HCT116 (cell line): ENCODE measurements around the gene PLEKHA5. TPM values are rescaled to one million over a fixed set of nuclear protein-coding genes. Genes with fewer than 3 reads are reported as not detected.

Experiments
- ATAC-seq: fragments of 200-7000 bp; cut with Tn5 transposase; 2 replicates; pipeline ENCODE4 v1.9.1; 2020; ENCODE audit warnings: mild to moderate bottlenecking, moderate library complexity
- BruUV-seq: library from RNA; stranded (reverse); fragments of 400-500 nt; replicated peaks from 2 replicates; lab custom pipeline; 2021; lab: Mats Ljungman, UMichigan
- CTCF ChIA-PET: fragments of 300-600 bp; sonication (Branson Sonifier 250); formaldehyde crosslinking; loops from one replicate; lab custom pipeline; 2021; ENCODE audit warnings: antibody characterized with exemption; lab: Charles Lee
- POLR2A ChIA-PET: fragments of 300-600, 350-600 bp; sonication (Branson Sonifier 250); formaldehyde crosslinking; loops from one replicate; lab custom pipeline; 2021; ENCODE audit warnings: antibody characterized with exemption; lab: Charles Lee
- RAD21 ChIA-PET, 2 experiments: fragments of 300-600 bp; sonication (Branson Sonifier 250); formaldehyde crosslinking; loops; one replicate each; lab custom pipeline; 2023; ENCODE audit warnings: low total read pairs in 2 of 2; ENCODE audit not compliant: uncharacterized antibody in 2 of 2, unreplicated experiment in 2 of 2, low non-redundant PET in 1 of 2; lab: Charles Lee
- DNase-seq: peaks from one replicate; pipeline ENCODE4 v3.0.0-alpha.2; 2010; ENCODE audit warnings: low read depth, low spot score
- H2AFZ ChIP-seq: fragments of 200-600 bp; shearing (Covaris generic), sonication (generic); 2 replicates; pipeline ENCODE4 v1.6.1; 2017; ENCODE audit warnings: low read depth, mixed run types, mixed read lengths, antibody characterized with exemption, low read length; ENCODE audit not compliant: poor library complexity, severe bottlenecking
- H3K27ac ChIP-seq: 2 replicates; pipeline ENCODE4 v1.5.1; 2012; ENCODE audit warnings: low read depth, low read length
- H3K27me3 ChIP-seq: fragments of 200-600 bp; sonication (generic); 2 replicates; pipeline ENCODE4 v1.6.1; 2016; ENCODE audit warnings: mixed run types, low read length, mixed read lengths; ENCODE audit not compliant: insufficient read depth
- H3K36me3 ChIP-seq, 2 experiments: fragments of 200-500 bp in 1 of 2; fragments of 200-600 bp in 1 of 2; sonication (Bioruptor generic) in 1 of 2; sonication (generic) in 1 of 2; 2 replicates each; pipeline versions ENCODE4 v1.5.1 to v1.6.1; 2014 to 2016; ENCODE audit warnings: low read length in 2 of 2, inconsistent platforms in 1 of 2, mixed read lengths in 1 of 2, mixed run types in 1 of 2; ENCODE audit not compliant: insufficient read depth in 2 of 2, control insufficient read depth in 1 of 2
- H3K4me1 ChIP-seq, 2 experiments: fragments of 200-600 bp in 1 of 2; sonication (generic) in 1 of 2; 2 replicates each; pipeline versions ENCODE4 v1.5.1 to v1.6.1; 2012 to 2017; ENCODE audit warnings: low read length in 2 of 2, inconsistent platforms in 1 of 2, mild to moderate bottlenecking in 1 of 2, mixed read lengths in 1 of 2, mixed run types in 1 of 2, moderate library complexity in 1 of 2; ENCODE audit not compliant: insufficient read depth in 2 of 2, control insufficient read depth in 1 of 2
- H3K4me2 ChIP-seq: fragments of 200-600 bp; sonication (generic); 2 replicates; pipeline ENCODE4 v1.6.1; 2017; ENCODE audit warnings: mixed run types, low read length, mixed read lengths
- H3K4me3 ChIP-seq, 2 experiments: fragments of 200-600 bp in 1 of 2; sonication (generic) in 1 of 2; replicated peaks in 1 of 2; 2 replicates each; pipeline ENCODE4 v1.5.1; 2011 to 2016; ENCODE audit warnings: low read length in 2 of 2, control low read depth in 1 of 2, low read depth in 1 of 2, mild to moderate bottlenecking in 1 of 2, mixed read lengths in 1 of 2, mixed run types in 1 of 2
- H3K79me2 ChIP-seq: fragments of 200-600 bp; sonication (generic); 2 replicates; pipeline ENCODE4 v1.6.1; 2017; ENCODE audit warnings: mild to moderate bottlenecking, mixed run types, low read length, moderate library complexity, mixed read lengths; ENCODE audit not compliant: insufficient read depth
- H3K9ac ChIP-seq: fragments of 200-600 bp; sonication (generic); 2 replicates; pipeline ENCODE4 v1.6.1; 2016; ENCODE audit warnings: low read length, mixed read lengths
- H3K9me2 ChIP-seq: fragments of 200-600 bp; sonication (generic), shearing (Covaris generic); 2 replicates; pipeline ENCODE4 v1.6.1; 2017; ENCODE audit warnings: mixed run types, mild to moderate bottlenecking, moderate library complexity; ENCODE audit not compliant: insufficient read depth
- H3K9me3 ChIP-seq, 2 experiments: fragments of 200-500 bp in 1 of 2; fragments of 200-600 bp in 1 of 2; sonication (Bioruptor generic) in 1 of 2; sonication (generic) in 1 of 2; 2 replicates each; pipeline ENCODE4 v1.6.1; 2014 to 2017; ENCODE audit warnings: low read length in 2 of 2, mixed read lengths in 2 of 2, inconsistent platforms in 1 of 2, low read depth in 1 of 2, mild to moderate bottlenecking in 1 of 2, mixed run types in 1 of 2, moderate library complexity in 1 of 2; ENCODE audit not compliant: control insufficient read depth in 1 of 2, insufficient read depth in 1 of 2
- H4K20me1 ChIP-seq: fragments of 200-600 bp; sonication (generic), shearing (Covaris generic); 2 replicates; pipeline ENCODE4 v1.6.1; 2017; ENCODE audit warnings: mixed run types, mild to moderate bottlenecking, moderate library complexity; ENCODE audit not compliant: insufficient read depth
- CBX3 ChIP-seq: IDR thresholded peaks from 2 replicates; pipeline ENCODE4 v1.6.1; 2012; ENCODE audit warnings: low read depth
- CEBPB ChIP-seq: IDR thresholded peaks from 2 replicates; pipeline ENCODE4 v1.6.1; 2012; ENCODE audit warnings: low read depth
- EGR1 ChIP-seq: IDR thresholded peaks from 2 replicates; pipeline ENCODE4 v1.6.1; 2012; ENCODE audit warnings: low read depth
- ELF1 ChIP-seq: IDR thresholded peaks from 2 replicates; pipeline ENCODE4 v1.6.1; 2012; ENCODE audit warnings: low read depth, borderline replicate concordance
- EZH2phosphoT487 ChIP-seq: fragments of 200-600 bp; IDR thresholded peaks from 2 replicates; pipeline ENCODE4 v1.6.1; 2018; ENCODE audit warnings: antibody characterized with exemption, borderline replicate concordance
- POLR2AphosphoS5 ChIP-seq: IDR thresholded peaks from 2 replicates; pipeline ENCODE4 v1.6.1; 2011; ENCODE audit warnings: mild to moderate bottlenecking, low read depth, low read length, moderate library complexity
- RAD21 ChIP-seq: IDR thresholded peaks from 2 replicates; pipeline ENCODE4 v1.6.1; 2012; ENCODE audit warnings: low read depth, mild to moderate bottlenecking
- SP1 ChIP-seq: IDR thresholded peaks from 2 replicates; pipeline ENCODE4 v1.6.1; 2012; ENCODE audit warnings: low read depth
- TCF7L2 ChIP-seq: IDR thresholded peaks from 2 replicates; pipeline ENCODE4 v1.7.0; 2011; ENCODE audit warnings: borderline replicate concordance, inconsistent platforms; ENCODE audit not compliant: insufficient read depth, insufficient read length; ENCODE audit errors: extremely low read depth
- YY1 ChIP-seq: IDR thresholded peaks from 2 replicates; pipeline ENCODE4 v1.6.1; 2011; ENCODE audit warnings: low read length, low read depth, moderate library complexity, mild to moderate bottlenecking; ENCODE audit not compliant: insufficient replicate concordance; ENCODE audit errors: extremely low read depth
- ZFX ChIP-seq: fragments of 450-650 bp; IDR thresholded peaks from 2 replicates; pipeline ENCODE4 v1.6.1; 2017
- intact Hi-C: fragments of 100-400 bp; cut with micrococcal nuclease; formaldehyde crosslinking; loops from 2 replicates; pipeline ENCODE4 v1.10.0; 2022
- total RNA-seq: library from RNA; stranded (reverse); gene quantifications from one replicate; pipeline ENCODE4 v1.2.1, GENCODE V29; 2021; ENCODE audit not compliant: unreplicated experiment
- TF ChIP-seq, protein P1 (sequence below): IDR thresholded peaks from 2 replicates; pipeline ENCODE4 v1.6.1; 2012
- TF ChIP-seq, protein P2 (sequence below), 3 experiments: fragments of 200-600 bp in 1 of 3; sonication (generic) in 1 of 3; IDR thresholded peaks in 2 of 3; conservative IDR thresholded peaks in 1 of 3; 2 replicates each; pipeline ENCODE4 v1.5.1; 2012 to 2017; ENCODE audit warnings: low read depth in 2 of 3, low read length in 2 of 3, antibody characterized with exemption in 1 of 3, borderline replicate concordance in 1 of 3, control low read depth in 1 of 3, mild to moderate bottlenecking in 1 of 3, mixed read lengths in 1 of 3, mixed run types in 1 of 3, moderate library complexity in 1 of 3; ENCODE audit not compliant: insufficient read depth in 1 of 3

PLEKHA5 gene
- total RNA-seq, 1 experiment from 2014 or later = 18.9 TPM

DNA sequence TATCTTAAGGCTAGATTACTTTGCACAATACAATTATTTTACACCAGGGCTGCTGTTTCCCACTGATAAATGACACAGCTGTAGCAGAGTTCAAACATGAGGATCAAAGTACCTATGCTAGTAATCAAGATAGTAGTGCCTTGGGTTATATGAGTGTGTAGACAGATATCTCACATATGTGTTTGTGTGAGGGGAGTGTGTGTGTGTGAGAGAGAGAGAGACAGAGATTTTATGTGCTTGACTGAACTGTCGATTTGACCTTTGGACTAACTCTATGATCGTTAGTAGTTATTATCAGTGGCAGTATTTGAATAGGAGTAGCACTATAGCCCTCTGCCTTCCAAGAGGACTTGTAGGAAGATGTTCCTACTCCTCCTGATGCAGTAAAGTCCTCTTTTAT is 15.5 kb downstream of the PLEKHA5 start:
- Histone ChIP-seq H3K4me3 (no peak overlapping the region), H3K9me3 (no peaks in the 10 kb centered on the region), H3K9ac (no peak overlapping the region), H3K79me2 (peaks cover 45% of the 10 kb centered on the region), H3K4me2 (no peak overlapping the region), H3K4me1 (no peaks in the 10 kb centered on the region), H3K9me2 (no peaks in the 10 kb centered on the region), H2AFZ (no peak overlapping the region), H3K27ac (no peak overlapping the region), H4K20me1 (no peaks in the 10 kb centered on the region), H3K27me3 (no peaks in the 10 kb centered on the region), H3K36me3 (no peaks in the 10 kb centered on the region)
- POLR2A ChIA-PET = no interaction called here
- no peak for DNase-seq
- TF ChIP-seq YY1 (no peak), CEBPB (no peak), TCF7L2 (no peak), POLR2AphosphoS5 (no peak), EGR1 (no peak), EZH2phosphoT487 (no peak), ZFX (no peak), RAD21 (no peak), CBX3 (no peak), SP1 (no peak), ELF1 (no peak)
- TF ChIP-seq, protein P1, sequence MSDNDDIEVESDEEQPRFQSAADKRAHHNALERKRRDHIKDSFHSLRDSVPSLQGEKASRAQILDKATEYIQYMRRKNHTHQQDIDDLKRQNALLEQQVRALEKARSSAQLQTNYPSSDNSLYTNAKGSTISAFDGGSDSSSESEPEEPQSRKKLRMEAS = no peak
- TF ChIP-seq, protein P2, sequence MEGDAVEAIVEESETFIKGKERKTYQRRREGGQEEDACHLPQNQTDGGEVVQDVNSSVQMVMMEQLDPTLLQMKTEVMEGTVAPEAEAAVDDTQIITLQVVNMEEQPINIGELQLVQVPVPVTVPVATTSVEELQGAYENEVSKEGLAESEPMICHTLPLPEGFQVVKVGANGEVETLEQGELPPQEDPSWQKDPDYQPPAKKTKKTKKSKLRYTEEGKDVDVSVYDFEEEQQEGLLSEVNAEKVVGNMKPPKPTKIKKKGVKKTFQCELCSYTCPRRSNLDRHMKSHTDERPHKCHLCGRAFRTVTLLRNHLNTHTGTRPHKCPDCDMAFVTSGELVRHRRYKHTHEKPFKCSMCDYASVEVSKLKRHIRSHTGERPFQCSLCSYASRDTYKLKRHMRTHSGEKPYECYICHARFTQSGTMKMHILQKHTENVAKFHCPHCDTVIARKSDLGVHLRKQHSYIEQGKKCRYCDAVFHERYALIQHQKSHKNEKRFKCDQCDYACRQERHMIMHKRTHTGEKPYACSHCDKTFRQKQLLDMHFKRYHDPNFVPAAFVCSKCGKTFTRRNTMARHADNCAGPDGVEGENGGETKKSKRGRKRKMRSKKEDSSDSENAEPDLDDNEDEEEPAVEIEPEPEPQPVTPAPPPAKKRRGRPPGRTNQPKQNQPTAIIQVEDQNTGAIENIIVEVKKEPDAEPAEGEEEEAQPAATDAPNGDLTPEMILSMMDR (IDR thresholded peaks at IDR 0.05 in 2 of 3, conservative IDR thresholded peaks at IDR 0.05 in 1 of 3; ENCODE audit: borderline replicate concordance in 1 of 3, insufficient read depth in 1 of 3, low read depth in 2 of 3, low read length in 2 of 3) = no peak
- RAD21 ChIA-PET = no interaction called here
- intact Hi-C loops = no loop called here
- ATAC-seq = no peak
- no TSS peak for BruUV-seq
- CTCF ChIA-PET = no interaction called here
